K562 (cell line): ENCODE measurements around the gene WWTR1. TPM values are rescaled to one million over a fixed set of nuclear protein-coding genes. Genes with fewer than 3 reads are reported as not detected.
A peak's percentile ranks its signal among the peaks of the same experiment; 100 is the strongest.

Source experiments
- ATAC-seq: fragments of 200-7000 bp; cut with Tn5 transposase; 3 replicates; pipeline ENCODE4 v1.9.1; 2020; ENCODE audit warnings: moderate library complexity
- BruUV-seq: library from RNA; stranded (reverse); fragments of 400-500 nt; replicated peaks from 2 replicates; lab custom pipeline; 2021; lab: Mats Ljungman, UMichigan
- CTCF ChIA-PET: fragments of 300-600 bp; formaldehyde crosslinking; extraction: SDS; loops from one replicate; lab custom pipeline; 2021; ENCODE audit warnings: low intra/inter-chr PET ratio; lab: Yijun Ruan, JAX
- POLR2A ChIA-PET: fragments of 300-600, 350-650 bp; sonication (Branson Sonifier 250); formaldehyde crosslinking; extraction: SDS; loops from one replicate; lab custom pipeline; 2021; ENCODE audit warnings: antibody characterized with exemption, inconsistent platforms; lab: Yijun Ruan, JAX
- DNase-seq, 4 experiments: peaks; one replicate each; pipeline versions ENCODE4 v3.0.0 to v3.0.0-alpha.2; 2011 to 2018; ENCODE audit warnings: low spot score in 3 of 4, mixed read lengths in 3 of 4; ENCODE audit errors: extremely low read depth in 1 of 4
- FAIRE-seq: peaks from 2 replicates; lab custom pipeline; 2011; peaks lifted over from hg19 to GRCh38; lab: Jason Lieb, UNC
- H2AFZ ChIP-seq: 2 replicates; pipeline ENCODE4 v1.6.0; 2011; ENCODE audit warnings: low read depth, low read length, control low read depth, inconsistent platforms
- H3K27ac ChIP-seq: fragments of 200-600 bp; 3 replicates; pipeline ENCODE4 v1.8.0; 2011; ENCODE audit warnings: low read depth, mild to moderate bottlenecking, control low read depth, inconsistent platforms, low read length, moderate library complexity, mixed read lengths; ENCODE audit errors: extremely low read depth
- H3K27me3 ChIP-seq, 2 experiments: fragments of 300-600 bp in 1 of 2; 2 replicates in 1 of 2; 3 replicates in 1 of 2; pipeline versions ENCODE4 v1.6.0 to v1.8.0; 2011; ENCODE audit warnings: inconsistent platforms in 2 of 2, low read length in 2 of 2, mild to moderate bottlenecking in 1 of 2, mixed read lengths in 1 of 2, moderate library complexity in 1 of 2; ENCODE audit not compliant: control insufficient read depth in 2 of 2, insufficient read depth in 2 of 2
- H3K36me3 ChIP-seq: fragments of 300-600 bp; 3 replicates; pipeline ENCODE4 v1.8.0; 2011; ENCODE audit warnings: mild to moderate bottlenecking, low read length, inconsistent platforms; ENCODE audit not compliant: control insufficient read depth, insufficient read depth
- H3K4me1 ChIP-seq, 2 experiments: fragments of 200-600 bp in 1 of 2; replicated peaks in 1 of 2; 2 replicates in 1 of 2; 3 replicates in 1 of 2; pipeline versions ENCODE4 v1.5.1 to v1.8.0; 2011; ENCODE audit warnings: inconsistent platforms in 2 of 2, low read length in 2 of 2, mild to moderate bottlenecking in 1 of 2, mixed read lengths in 1 of 2, moderate library complexity in 1 of 2; ENCODE audit not compliant: control insufficient read depth in 2 of 2, insufficient read depth in 2 of 2
- H3K4me2 ChIP-seq: 2 replicates; pipeline ENCODE4 v1.6.1; 2011; ENCODE audit warnings: low read length, control low read depth, inconsistent platforms, mixed read lengths; ENCODE audit not compliant: insufficient read depth
- H3K4me3 ChIP-seq: fragments of 200-600 bp; sonication (generic), shearing (Covaris generic); 2 replicates; pipeline ENCODE4 v1.5.1; 2016; ENCODE audit warnings: control low read depth, inconsistent platforms
- H3K79me2 ChIP-seq: fragments of 200-600 bp; 3 replicates; pipeline ENCODE4 v1.8.0; 2011; ENCODE audit warnings: low read length, inconsistent platforms; ENCODE audit not compliant: control insufficient read depth, insufficient read depth
- H3K9ac ChIP-seq, 2 experiments: 2 replicates each; pipeline versions ENCODE4 v1.6.0 to v1.6.1; 2011; ENCODE audit warnings: low read depth in 2 of 2, low read length in 2 of 2, control low read depth in 1 of 2, inconsistent platforms in 1 of 2, mild to moderate bottlenecking in 1 of 2, mixed read lengths in 1 of 2; ENCODE audit not compliant: insufficient read depth in 1 of 2
- H3K9me1 ChIP-seq: one replicate; pipeline ENCODE4 v1.6.0; 2011; ENCODE audit warnings: inconsistent platforms, mild to moderate bottlenecking, low read length, moderate library complexity; ENCODE audit not compliant: control insufficient read depth, insufficient read depth
- H3K9me3 ChIP-seq: replicated peaks from 2 replicates; pipeline ENCODE4 v1.5.1; 2011; ENCODE audit warnings: low read depth, low read length, inconsistent platforms; ENCODE audit not compliant: control insufficient read depth, insufficient read depth
- H4K20me1 ChIP-seq: replicated peaks from 2 replicates; pipeline ENCODE4 v1.6.1; 2011; ENCODE audit warnings: low read length, inconsistent platforms, mixed read lengths; ENCODE audit not compliant: control insufficient read depth, insufficient read depth
- CEBPG ChIP-seq, 3 experiments: fragments of 200-800 bp in 1 of 3; sonication (Bioruptor generic) in 1 of 3; sonication (generic) in 1 of 3; formaldehyde crosslinking in 1 of 3; IDR thresholded peaks in 2 of 3; conservative IDR thresholded peaks in 1 of 3; 2 replicates each; pipeline versions ENCODE4 v1.6.1 to v1.8.0; 2016 to 2022; ENCODE audit warnings: missing compliant biosample characterization in 2 of 3, missing genetic modification characterization in 2 of 3, mild to moderate bottlenecking in 1 of 3, missing genetic modification reagents in 1 of 3
- ERF ChIP-seq: fragments of 450-650 bp; formaldehyde crosslinking; IDR thresholded peaks from 2 replicates; pipeline ENCODE4 v1.4.0; 2020; ENCODE audit warnings: mild to moderate bottlenecking, mixed read lengths
- GATAD2A ChIP-seq: fragments of 450-650 bp; IDR thresholded peaks from 2 replicates; pipeline ENCODE4 v1.6.1; 2017
- KAT7 ChIP-seq: sonication (generic); formaldehyde crosslinking; IDR thresholded peaks from 2 replicates; pipeline ENCODE4 v1.8.0; 2022; ENCODE audit warnings: missing genetic modification reagents, mild to moderate bottlenecking, borderline replicate concordance
- MAZ ChIP-seq, 2 experiments: fragments of 450-650 bp in 1 of 2; sonication (generic) in 1 of 2; formaldehyde crosslinking; IDR thresholded peaks in 1 of 2; conservative IDR thresholded peaks in 1 of 2; 2 replicates each; pipeline versions ENCODE4 v1.4.0 to v1.5.0; 2020; ENCODE audit warnings: mild to moderate bottlenecking in 1 of 2, missing genetic modification reagents in 1 of 2
- NELFE ChIP-seq: IDR thresholded peaks from 2 replicates; pipeline ENCODE4 v1.6.1; 2011; ENCODE audit warnings: mild to moderate bottlenecking; ENCODE audit not compliant: insufficient read depth, insufficient read length
- SLC30A9 ChIP-seq: fragments of 250-450 bp; sonication (Bioruptor Pico); IDR thresholded peaks from 2 replicates; pipeline ENCODE4 v1.8.0; 2022; ENCODE audit warnings: mild to moderate bottlenecking, moderate library complexity
- ZFP30 ChIP-seq: fragments of 250-450 bp; sonication (Bioruptor Pico); IDR thresholded peaks from 2 replicates; pipeline ENCODE4 v1.8.0; 2022; ENCODE audit warnings: moderate library complexity, mild to moderate bottlenecking, inconsistent platforms, borderline replicate concordance
- ZNF239 ChIP-seq: fragments of 250-450 bp; sonication (Bioruptor Pico); IDR thresholded peaks from 2 replicates; pipeline ENCODE4 v1.4.0; 2020; ENCODE audit warnings: mild to moderate bottlenecking
- WGBS: fragments of 100-300 bp; shearing (Covaris generic); methylation state at CpG from one replicate; pipeline ENCODE4 v1.1.6; 2016; ENCODE audit warnings: low coverage, mixed read lengths; ENCODE audit not compliant: insufficient coverage; ENCODE audit errors: missing lambda C conversion rate; 5-methylcytosine and 5-hydroxymethylcytosine counted together
- in situ Hi-C: fragments of 300-500 bp; cut with MboI; formaldehyde crosslinking; loops from 4 replicates; pipeline ENCODE4 v1.15.0; 2018; ENCODE audit warnings: inconsistent platforms, mixed read lengths
- intact Hi-C: fragments of 100-400 bp; cut with micrococcal nuclease; formaldehyde crosslinking; loops from 2 replicates; pipeline ENCODE4 v1.14.2; 2022
- polyA plus RNA-seq, 8 experiments: library from polyadenylated mRNA; depleted of rRNA in 4 of 8; stranded (reverse) in 5 of 8; unstranded in 3 of 8; fragments of >200 nt; fragmentation: Nextera tagmentation in 2 of 8; fragmentation: Illumina TruSeq in 1 of 8; extraction: Ambion mirVana in 2 of 8; extraction: Trizol in 1 of 8; gene quantifications; 2 replicates each; pipeline versions ENCODE4 v1.2.1 to v1.2.3, GENCODE V29; 2011 to 2014; ENCODE audit warnings: inconsistent platforms in 1 of 8, missing spikeins in 1 of 8
- total RNA-seq, 7 experiments: library from RNA; depleted of rRNA in 6 of 7; stranded (reverse); fragments of >200 nt in 6 of 7; fragmentation: Illumina TruSeq in 2 of 7; extraction: Trizol in 2 of 7; gene quantifications; 2 replicates each; pipeline versions ENCODE4 v1.2.1 to v1.2.3, GENCODE V29; 2011 to 2021; ENCODE audit warnings: low replicate concordance in 1 of 7
- TF ChIP-seq, protein P1 (sequence below): fragments of 450-650 bp; formaldehyde crosslinking; IDR thresholded peaks from 2 replicates; pipeline ENCODE4 v1.4.0; 2020; ENCODE audit warnings: mild to moderate bottlenecking, moderate library complexity
- TF ChIP-seq, protein P2 (sequence below): sonication (generic); formaldehyde crosslinking; IDR thresholded peaks from 2 replicates; pipeline ENCODE4 v1.8.1; 2023; ENCODE audit warnings: mild to moderate bottlenecking, missing genetic modification reagents

WWTR1 gene
- total and polyA plus RNA-seq, 9 of the 15 experiments (the other 6 are each of a cell fraction or from before 2014, with no cell fraction given) = 0.04 to 1.5 (median 0.60) TPM

DNA sequence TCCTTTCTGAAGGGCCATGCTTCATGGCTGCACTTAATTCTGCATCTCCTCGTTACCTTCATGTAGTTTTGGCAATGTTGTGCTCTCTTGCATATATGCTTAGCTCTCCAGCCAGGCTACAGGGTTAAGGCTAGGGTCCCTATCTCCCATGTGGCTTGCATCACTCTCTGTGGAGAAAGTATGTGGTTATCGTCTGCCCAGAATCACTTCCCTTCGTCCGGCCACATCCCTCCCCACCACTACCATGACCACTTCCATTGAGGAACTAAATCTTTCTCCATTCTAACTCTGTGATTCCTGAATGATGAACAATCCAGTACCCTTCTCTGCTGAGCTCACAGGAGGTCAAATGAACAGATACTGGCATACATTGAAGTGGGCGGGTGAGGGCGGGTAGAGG, 34.0 kb downstream of the WWTR1 start:
- H3K79me2 ChIP-seq = no peaks in the 10 kb centered on the region
- in situ Hi-C loops = no loop called here
- no peaks in the 10 kb centered on the region for H3K9me3 ChIP-seq
- 14% methylated on average over 6 of the region's 6 CpGs for WGBS
- FAIRE-seq (no peak), DNase-seq (no peak), ATAC-seq (no peak)
- no TSS peak for BruUV-seq
- no peak overlapping the region for H3K9ac ChIP-seq
- no peaks in the 10 kb centered on the region for H3K9me1 ChIP-seq
- no peak overlapping the region for H3K4me2 ChIP-seq
- no peak overlapping the region for H3K27ac ChIP-seq
- H2AFZ ChIP-seq = no peak overlapping the region
- H3K4me1 ChIP-seq = no peaks in the 10 kb centered on the region; a peak in 1 of 5 replicates
- ChIA-PET CTCF (no interaction called here), POLR2A (interaction anchor here (1.0 kb wide), 1 partner anchor 14 kb away, joined by 3 read pairs; no protein-coding TSS in a partner anchor)
- intact Hi-C loops = no loop called here
- H4K20me1 ChIP-seq = no peaks in the 10 kb centered on the region
- TF ChIP-seq ZFP30 (no peak), ZNF239 (CRISPR knock-in tag) (no peak), CEBPG (CRISPR knock-in tag; IDR thresholded peaks at IDR 0.05) (no peak), CEBPG (tag; conservative IDR thresholded peaks at IDR 0.05 in 1 of 2, IDR thresholded peaks at IDR 0.05 in 1 of 2) (0 out of 4 replicates have a peak, but pooled peaks of 1 of the 2 experiments have one; percentile 51)
- peaks cover 0 to 3% of the 10 kb centered on the region in 2 experiments; a peak in 3 of 5 replicates for H3K27me3 ChIP-seq
- no peak overlapping the region for H3K4me3 ChIP-seq
- H3K36me3 ChIP-seq = no peaks in the 10 kb centered on the region

DNA sequence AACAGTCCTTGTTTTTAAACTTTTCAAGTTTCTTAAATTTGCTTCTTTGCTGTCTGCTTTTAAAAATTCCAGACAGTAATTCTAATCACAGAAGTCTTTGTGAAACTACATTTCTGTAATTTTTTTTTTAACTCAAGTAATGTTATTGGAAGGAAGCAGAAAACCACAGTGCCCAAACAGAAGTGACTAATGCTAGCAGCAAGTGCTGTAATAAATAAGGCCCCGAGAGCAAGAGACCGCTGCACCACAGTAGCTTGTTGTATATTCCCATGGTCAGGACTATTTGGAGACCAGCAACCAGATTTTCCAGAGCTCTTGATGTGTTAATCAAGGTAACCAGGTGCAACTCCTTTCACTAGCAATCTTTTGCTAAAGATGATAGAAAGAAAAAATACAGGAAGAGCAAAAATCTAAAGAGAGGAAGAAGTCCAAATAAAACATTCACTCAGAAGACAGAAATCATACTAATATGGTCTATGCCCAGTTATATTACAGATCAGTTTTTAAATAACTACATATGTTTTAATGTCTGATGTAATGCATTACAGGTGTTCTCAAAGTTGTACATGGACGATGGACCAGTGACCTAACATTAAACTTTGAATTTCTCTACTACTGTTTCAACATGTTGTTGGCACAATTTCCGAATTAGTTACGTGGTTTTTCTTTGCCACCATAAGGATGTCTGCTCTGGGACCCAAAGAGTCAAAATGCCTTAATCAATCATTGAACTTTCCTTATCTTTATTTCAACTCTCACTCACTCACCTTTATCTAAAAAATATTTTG, 36.4 kb downstream of the WWTR1 start:
- 6% methylated on average over 5 of the region's 5 CpGs for WGBS
- H3K79me2 ChIP-seq = no peaks in the 10 kb centered on the region
- H3K9me1 ChIP-seq = no peaks in the 10 kb centered on the region
- ATAC-seq (no peak), FAIRE-seq (no peak), DNase-seq (no peak)
- H3K9ac ChIP-seq = no peak overlapping the region
- peaks cover 0 to 3% of the 10 kb centered on the region in 2 experiments; a peak in 2 of 5 replicates for H3K27me3 ChIP-seq
- BruUV-seq = no TSS peak
- no peak overlapping the region for H3K4me3 ChIP-seq
- no peaks in the 10 kb centered on the region; a peak in 1 of 5 replicates for H3K4me1 ChIP-seq
- intact Hi-C loops = no loop called here
- H3K9me3 ChIP-seq = no peaks in the 10 kb centered on the region
- no peak overlapping the region for H3K4me2 ChIP-seq
- H4K20me1 ChIP-seq = no peaks in the 10 kb centered on the region
- no peak overlapping the region for H2AFZ ChIP-seq
- ChIA-PET POLR2A (interaction anchor here (2.1 kb wide), 1 partner anchor 11 kb away, joined by 4 read pairs; no protein-coding TSS in a partner anchor), CTCF (no interaction called here)
- in situ Hi-C loops = no loop called here
- no peak overlapping the region for H3K27ac ChIP-seq
- H3K36me3 ChIP-seq = no peaks in the 10 kb centered on the region
- no peak for TF ChIP-seq SLC30A9 (CRISPR knock-in tag)
- TF ChIP-seq, protein P1, sequence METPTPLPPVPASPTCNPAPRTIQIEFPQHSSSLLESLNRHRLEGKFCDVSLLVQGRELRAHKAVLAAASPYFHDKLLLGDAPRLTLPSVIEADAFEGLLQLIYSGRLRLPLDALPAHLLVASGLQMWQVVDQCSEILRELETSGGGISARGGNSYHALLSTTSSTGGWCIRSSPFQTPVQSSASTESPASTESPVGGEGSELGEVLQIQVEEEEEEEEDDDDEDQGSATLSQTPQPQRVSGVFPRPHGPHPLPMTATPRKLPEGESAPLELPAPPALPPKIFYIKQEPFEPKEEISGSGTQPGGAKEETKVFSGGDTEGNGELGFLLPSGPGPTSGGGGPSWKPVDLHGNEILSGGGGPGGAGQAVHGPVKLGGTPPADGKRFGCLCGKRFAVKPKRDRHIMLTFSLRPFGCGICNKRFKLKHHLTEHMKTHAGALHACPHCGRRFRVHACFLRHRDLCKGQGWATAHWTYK (CRISPR knock-in tag) = no peak
- TF ChIP-seq KAT7 (CRISPR knock-in tag) = no peak
- no peak for TF ChIP-seq GATAD2A
- no peak for TF ChIP-seq MAZ (CRISPR knock-in tag; conservative IDR thresholded peaks at IDR 0.05 in 1 of 2, IDR thresholded peaks at IDR 0.05 in 1 of 2)
- TF ChIP-seq, protein P2, sequence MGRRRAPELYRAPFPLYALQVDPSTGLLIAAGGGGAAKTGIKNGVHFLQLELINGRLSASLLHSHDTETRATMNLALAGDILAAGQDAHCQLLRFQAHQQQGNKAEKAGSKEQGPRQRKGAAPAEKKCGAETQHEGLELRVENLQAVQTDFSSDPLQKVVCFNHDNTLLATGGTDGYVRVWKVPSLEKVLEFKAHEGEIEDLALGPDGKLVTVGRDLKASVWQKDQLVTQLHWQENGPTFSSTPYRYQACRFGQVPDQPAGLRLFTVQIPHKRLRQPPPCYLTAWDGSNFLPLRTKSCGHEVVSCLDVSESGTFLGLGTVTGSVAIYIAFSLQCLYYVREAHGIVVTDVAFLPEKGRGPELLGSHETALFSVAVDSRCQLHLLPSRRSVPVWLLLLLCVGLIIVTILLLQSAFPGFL (CRISPR knock-in tag) = no peak
- no peak for TF ChIP-seq ERF
- no peak for TF ChIP-seq ZNF239 (CRISPR knock-in tag)
- no peak for TF ChIP-seq NELFE
